Gastrocnemius medialis (tissue), 4 donors: ENCODE data around the gene EFHD2. TPM values are rescaled to one million over a fixed set of nuclear protein-coding genes. Genes with fewer than 3 reads are reported as not detected.
"Not testable (repeated sequence)": the region's sequence is repeated elsewhere in the genome, so short reads cannot be mapped to it uniquely, and the experiment has no call there.

ENCODE experiments used
- ATAC-seq, 2 donors: fragments of 150-250 bp; one replicate each; pipeline ENCODE4 v1.9.1; 2016
- DNase-seq, 2 donors: peaks; one replicate each; pipeline ENCODE4 v3.0.0-alpha.2; 2019
- H3K27ac ChIP-seq, 4 donors: fragments of 200-600 bp; sonication (generic); 1 replicate in 1 of 4; 2 replicates in 3 of 4; pipeline ENCODE4 v1.5.1; 2016 to 2018; ENCODE audit warnings: mild to moderate bottlenecking in 2 of 4, moderate library complexity in 1 of 4
- H3K27me3 ChIP-seq, 3 donors: fragments of 200-600 bp; sonication (generic) in 2 of 3; 1 replicate in 1 of 3; 2 replicates in 2 of 3; pipeline versions ENCODE4 v1.5.1 to v1.6.0; 2016 to 2019; ENCODE audit warnings: mild to moderate bottlenecking in 1 of 3, moderate library complexity in 1 of 3
- H3K36me3 ChIP-seq, 2 donors: fragments of 200-600 bp; sonication (generic) in 1 of 2; one replicate each; pipeline ENCODE4 v1.5.1; 2017 to 2018
- H3K4me1 ChIP-seq, 2 donors: fragments of 200-600 bp; sonication (generic) in 1 of 2; one replicate each; pipeline ENCODE4 v1.5.1; 2016 to 2017; ENCODE audit warnings: mild to moderate bottlenecking in 2 of 2
- H3K4me3 ChIP-seq, 4 donors: fragments of 200-600 bp; sonication (generic) in 3 of 4; 1 replicate in 1 of 4; 2 replicates in 3 of 4; pipeline ENCODE4 v1.5.1; 2016 to 2019; ENCODE audit warnings: mild to moderate bottlenecking in 2 of 4
- H3K9me3 ChIP-seq, 3 donors: fragments of 200-600 bp; sonication (generic) in 2 of 3; 1 replicate in 1 of 3; 2 replicates in 2 of 3; pipeline ENCODE4 v1.5.1; 2016 to 2019
- CTCF ChIP-seq, 5 experiments: fragments of 450-650 bp in 3 of 5; fragments of 200-600 bp in 2 of 5; sonication (generic) in 2 of 5; IDR thresholded peaks in 4 of 5; conservative IDR thresholded peaks in 1 of 5; 1 replicate in 4 of 5; 2 replicates in 1 of 5; pipeline ENCODE4 v1.5.1; 2016 to 2019; ENCODE audit warnings: antibody characterized with exemption in 5 of 5, mild to moderate bottlenecking in 3 of 5, moderate library complexity in 3 of 5
- POLR2A ChIP-seq, 2 donors: fragments of 450-650 bp; IDR thresholded peaks; one replicate each; pipeline ENCODE4 v1.6.1; 2017; ENCODE audit warnings: antibody characterized with exemption in 2 of 2, mild to moderate bottlenecking in 2 of 2, moderate library complexity in 2 of 2
- in situ Hi-C, 4 donors: fragments of 200-750 bp; cut with MboI; loops; one replicate each; pipeline versions ENCODE4 v1.15.0 to v1.8.0; 2017; ENCODE audit warnings: low sequenced_read_pairs in 4 of 4
- intact Hi-C: fragments of 100-400 bp; cut with DNase I; formaldehyde crosslinking; loops from one replicate; pipeline ENCODE4 v1.15.1; 2023; ENCODE audit warnings: low total_unique reads
- total RNA-seq, 4 donors: library from RNA; depleted of rRNA; stranded (reverse); fragments of >200 nt; gene quantifications; one replicate each; pipeline versions ENCODE4 v1.1.0 to v1.2.3, GENCODE V29; 2016

The EFHD2 gene
- total RNA-seq, 4 donors from 2014 or later, result 2.9 to 8.1 (median 5.3) TPM

- no peaks in the 10 kb centered on the region for H3K36me3 ChIP-seq
- no peak for DNase-seq
- H3K4me3 ChIP-seq, result no peak overlapping the region
- no peaks in the 10 kb centered on the region for H3K9me3 ChIP-seq
- no peaks in the 10 kb centered on the region for H3K4me1 ChIP-seq
- ATAC-seq, result no peak
- intact Hi-C loops, result no loop called here
- in situ Hi-C loops, result loop anchor here in 2 of 4 donors (25.0 kb wide), 2 partner anchors 289 to 314 kb away; no protein-coding TSS in a partner anchor
- no peaks in the 10 kb centered on the region for H3K27me3 ChIP-seq
- H3K27ac ChIP-seq, result no peak overlapping the region
- no peak for TF ChIP-seq CTCF (IDR thresholded peaks at IDR 0.05 in 4 of 5, conservative IDR thresholded peaks at IDR 0.05 in 1 of 5)
- TF ChIP-seq POLR2A (IDR thresholded peaks at IDR 0.05), result no peak
Measured at GRCh38 chr1:15426492-15427279, 17.0 kb downstream of the EFHD2 start.

GRCh38 chr1:15427280-15427666 lies 17.6 kb downstream of the EFHD2 start:
- Histone ChIP-seq H3K27ac (no peak overlapping the region), H3K27me3 (no peaks in the 10 kb centered on the region), H3K4me1 (no peaks in the 10 kb centered on the region), H3K36me3 (no peaks in the 10 kb centered on the region), H3K9me3 (no peaks in the 10 kb centered on the region), H3K4me3 (no peak overlapping the region)
- in situ Hi-C loops, result loop anchor here in 2 of 4 donors (25.0 kb wide), 2 partner anchors 290 to 315 kb away; no protein-coding TSS in a partner anchor
- ATAC-seq (no peak), DNase-seq (no peak)
- TF ChIP-seq CTCF (IDR thresholded peaks at IDR 0.05 in 4 of 5, conservative IDR thresholded peaks at IDR 0.05 in 1 of 5) (no peak), POLR2A (IDR thresholded peaks at IDR 0.05) (no peak)
- intact Hi-C loops, result no loop called here

- H3K4me1 ChIP-seq, H3K9me3 ChIP-seq, H3K36me3 ChIP-seq, H3K4me3 ChIP-seq, H3K27ac ChIP-seq, ATAC-seq, intact Hi-C loops, H3K27me3 ChIP-seq, DNase-seq: not testable (repeated sequence)
- in situ Hi-C loops, result loop anchor here in 2 of 4 donors (25.0 kb wide), 2 partner anchors 291 to 316 kb away; no protein-coding TSS in a partner anchor
Measured at GRCh38 chr1:15428252-15428651, 18.6 kb downstream of the EFHD2 start.

GRCh38 chr1:15428815-15429435 lies 19.2 kb downstream of the EFHD2 start:
- no peak overlapping the region for H3K27ac ChIP-seq
- H3K27me3 ChIP-seq, result no peaks in the 10 kb centered on the region
- in situ Hi-C loops (loop anchor here in 2 of 4 donors (25.0 kb wide), 2 partner anchors 292 to 317 kb away; no protein-coding TSS in a partner anchor), intact Hi-C loops (no loop called here)
- H3K4me1 ChIP-seq, result no peaks in the 10 kb centered on the region
- H3K4me3 ChIP-seq, result no peak overlapping the region
- H3K9me3 ChIP-seq, result no peaks in the 10 kb centered on the region
- no peak for DNase-seq
- TF ChIP-seq CTCF (IDR thresholded peaks at IDR 0.05 in 4 of 5, conservative IDR thresholded peaks at IDR 0.05 in 1 of 5), result no peak
- no peak for TF ChIP-seq POLR2A (IDR thresholded peaks at IDR 0.05)
- ATAC-seq, result no peak
- no peaks in the 10 kb centered on the region for H3K36me3 ChIP-seq

- no peaks in the 10 kb centered on the region for H3K9me3 ChIP-seq
- H3K4me3 ChIP-seq, result no peak overlapping the region
- no peak for DNase-seq
- intact Hi-C loops, result no loop called here
- no peaks in the 10 kb centered on the region for H3K36me3 ChIP-seq
- H3K27me3 ChIP-seq, result no peaks in the 10 kb centered on the region
- H3K27ac ChIP-seq, result no peak overlapping the region
- no peaks in the 10 kb centered on the region for H3K4me1 ChIP-seq
- ATAC-seq, result no peak
- in situ Hi-C loops, result loop anchor here (5.0 to 25.0 kb wide), 6 partner anchors 102 to 317 kb away; no protein-coding TSS in a partner anchor
- no peak for TF ChIP-seq CTCF (IDR thresholded peaks at IDR 0.05 in 4 of 5, conservative IDR thresholded peaks at IDR 0.05 in 1 of 5)
- no peak for TF ChIP-seq POLR2A (IDR thresholded peaks at IDR 0.05)
Measured at GRCh38 chr1:15429701-15430149, 20.0 kb downstream of the EFHD2 start.
